Motor neuron (in vitro differentiated cells): ENCODE results near the gene CDH5. TPM values are rescaled to one million over a fixed set of nuclear protein-coding genes. Genes with fewer than 3 reads are reported as not detected.

Experiments
- ATAC-seq, 8 experiments: fragments of 200-7000 bp; cut with Tn5 transposase; replicated peaks in 6 of 8; 2 replicates each; pipeline ENCODE4 v1.8.0; 2021; ENCODE audit warnings: mild to moderate bottlenecking in 8 of 8, moderate library complexity in 8 of 8
- H3K27ac ChIP-seq, 2 donors: fragments of 250-450 bp; sonication (Bioruptor Pico); 2 replicates each; pipeline ENCODE4 v1.9.0; 2021; ENCODE audit warnings: antibody characterized with exemption in 2 of 2, mild to moderate bottlenecking in 2 of 2, moderate library complexity in 1 of 2
- H3K4me1 ChIP-seq, 2 donors: fragments of 250-450 bp; sonication (Bioruptor Pico); replicated peaks in 1 of 2; 2 replicates each; pipeline ENCODE4 v1.6.1; 2021; ENCODE audit warnings: antibody characterized with exemption in 2 of 2, mild to moderate bottlenecking in 2 of 2, moderate library complexity in 1 of 2
- H3K4me3 ChIP-seq, 5 donors: fragments of 250-450 bp; sonication (Bioruptor Pico); 2 replicates each; pipeline ENCODE4 v1.9.0; 2021; ENCODE audit warnings: antibody characterized with exemption in 5 of 5, mild to moderate bottlenecking in 5 of 5, moderate library complexity in 4 of 5
- whole genome bisulfite sequencing, 10 experiments: fragments of 450-650 bp; shearing (Covaris generic); methylation state at CpG; one replicate each; pipeline ENCODE4 v1.0.0; 2022; 5-methylcytosine and 5-hydroxymethylcytosine counted together
- in situ Hi-C, 9 experiments: fragments of 400-800 bp; cut with MboI; loops; one replicate each; pipeline ENCODE4 v1.15.0; 2021; ENCODE audit warnings: low sequenced_read_pairs in 9 of 9, low pct_unique_long_range_greater_than_20kb in 2 of 9; ENCODE audit not compliant: unreplicated experiment in 9 of 9
- total RNA-seq, 8 experiments: library from RNA; unstranded; fragments of 300-600 nt; gene quantifications; 2 replicates each; pipeline versions ENCODE4 v1.2.3 to v1.2.4, GENCODE V29; 2022

Gene CDH5
- total RNA-seq, 8 experiments from 2014 or later: 0.05 to 5.3 (median 0.84) TPM; not detected in 1

DNA sequence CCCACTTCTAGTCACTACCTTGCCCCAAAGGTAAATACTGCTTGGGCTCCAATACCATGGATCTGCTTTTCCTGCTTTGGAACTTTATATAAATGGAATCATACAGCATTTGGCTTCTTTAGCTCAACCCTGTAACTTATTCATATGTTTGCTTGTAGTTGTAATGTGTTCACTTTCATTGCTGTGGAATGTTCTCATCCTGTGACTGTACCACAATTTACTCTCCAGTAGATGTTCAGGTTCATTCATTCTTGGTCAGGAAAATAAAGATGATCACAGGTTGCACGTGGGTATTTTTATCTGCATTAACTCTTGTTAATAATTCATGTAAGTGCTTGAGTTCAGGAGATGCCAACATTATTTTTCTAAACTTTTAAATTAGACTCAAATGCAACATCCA lies 53.9 kb downstream of the CDH5 start:
- in situ Hi-C loops: loop anchor here in 8 of 9 experiments (25.0 kb wide), 3 partner anchors 142 to 442 kb away; partner anchors contain the start of genes CMTM2 (in 2 of the 8), CKLF (in 1 of the 8), CMTM1 (in 1 of the 8) and TK2 (in 1 of the 8)
- 0 to 80% (median 48%) methylated on average over 1 of the region's 1 CpG; no CpG with 5 or more reads in 2 of the 10 experiments for WGBS, 10 experiments
- no peak for ATAC-seq
- Histone ChIP-seq H3K27ac (no peak overlapping the region), H3K4me3 (no peak overlapping the region), H3K4me1 (no peaks in the 10 kb centered on the region)

DNA sequence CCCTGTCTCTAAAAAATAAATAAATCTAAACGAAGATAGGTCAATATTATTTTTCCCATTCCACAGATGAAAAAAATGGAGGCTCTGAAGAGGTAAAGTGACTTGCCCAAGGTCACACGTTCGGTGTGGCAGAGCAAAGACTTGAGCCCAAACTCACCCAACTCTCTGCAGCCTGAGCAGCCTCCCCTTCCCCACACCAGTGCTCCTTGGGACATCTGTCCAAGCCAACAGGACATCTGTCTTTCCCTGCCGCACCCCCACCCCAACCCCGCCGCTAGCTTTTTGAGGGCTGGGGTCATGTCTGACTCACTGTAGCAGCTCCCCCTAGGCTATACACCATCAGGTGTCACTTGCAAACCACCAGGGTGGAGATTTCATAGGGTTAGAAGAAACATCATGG lies 55.4 kb downstream of the CDH5 start:
- no peak for ATAC-seq
- WGBS, 10 experiments: 14 to 83% (median 42%) methylated on average over 1 to 3 of the region's 6 CpGs; no CpG with 5 or more reads in 6 of the 10 experiments

DNA sequence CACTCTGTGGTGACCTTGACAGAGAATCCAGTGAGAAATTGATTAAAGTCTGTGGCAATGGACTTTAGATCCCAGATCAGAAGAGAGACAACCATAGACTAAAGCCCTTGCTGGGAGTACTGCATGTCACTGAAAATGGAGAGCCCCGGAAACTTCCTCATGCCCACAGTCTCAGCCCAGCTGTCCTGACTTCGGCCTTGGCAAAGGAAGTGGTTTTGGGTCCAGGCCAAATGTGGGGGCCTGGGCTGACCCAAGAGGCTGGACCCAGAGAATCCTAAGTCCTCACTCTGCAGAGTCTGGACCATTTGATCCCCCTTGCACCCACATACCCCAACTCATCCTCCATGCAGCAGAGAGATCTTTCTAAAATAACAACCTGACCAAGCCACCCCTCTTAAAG lies 55.9 kb downstream of the CDH5 start:
- in situ Hi-C loops: loop anchor here in 8 of 9 experiments (25.0 kb wide), 3 partner anchors 140 to 440 kb away; partner anchors contain the start of genes CMTM2 (in 2 of the 8), CKLF (in 1 of the 8), CMTM1 (in 1 of the 8) and TK2 (in 1 of the 8)

More for the DNA sequence above, 55.4 kb downstream of the CDH5 start:
- in situ Hi-C loops: loop anchor here in 8 of 9 experiments (25.0 kb wide), 3 partner anchors 140 to 440 kb away; partner anchors contain the start of genes CMTM2 (in 2 of the 8), CKLF (in 1 of the 8), CMTM1 (in 1 of the 8) and TK2 (in 1 of the 8)
- H3K4me1 ChIP-seq: no peaks in the 10 kb centered on the region
- H3K27ac ChIP-seq: no peak overlapping the region
- H3K4me3 ChIP-seq: no peak overlapping the region

DNA sequence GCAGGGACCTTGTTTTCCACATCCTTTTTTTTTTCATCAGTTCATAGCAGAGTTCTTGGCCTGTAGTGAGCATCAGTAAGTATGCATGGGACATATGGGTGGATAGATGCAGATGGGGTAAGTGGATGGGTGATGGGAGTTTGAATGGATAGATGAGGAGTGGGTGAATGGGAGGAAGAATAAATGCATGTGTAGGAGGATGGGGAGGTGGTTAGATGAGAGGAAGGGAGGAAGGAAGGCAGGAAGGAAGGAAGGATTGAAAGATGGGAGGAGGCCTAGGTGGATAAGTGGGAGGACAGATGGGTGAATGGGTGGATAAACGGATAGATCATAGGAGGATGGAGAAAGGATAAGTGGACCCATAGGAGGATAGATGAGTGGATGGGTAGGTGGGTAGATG lies 56.7 kb downstream of the CDH5 start:
- WGBS, 10 experiments: 60 to 100% (median 93%) methylated on average over 1 of the region's 1 CpG; no CpG with 5 or more reads in 3 of the 10 experiments
- in situ Hi-C loops: loop anchor here in 8 of 9 experiments (25.0 kb wide), 3 partner anchors 139 to 439 kb away; partner anchors contain the start of genes CMTM2 (in 2 of the 8), CKLF (in 1 of the 8), CMTM1 (in 1 of the 8) and TK2 (in 1 of the 8)
- ATAC-seq: no peak
- Histone ChIP-seq H3K27ac (no peak overlapping the region), H3K4me1 (peaks cover 0 to 6% of the 10 kb centered on the region in 2 donors), H3K4me3 (no peak overlapping the region)

More for the DNA sequence above, 55.9 kb downstream of the CDH5 start:
- no peaks in the 10 kb centered on the region for H3K4me1 ChIP-seq
- H3K4me3 ChIP-seq: no peak overlapping the region
- 72 to 100% (median 90%) methylated on average over 1 to 2 of the region's 2 CpGs; no CpG with 5 or more reads in 6 of the 10 experiments for WGBS, 10 experiments
- ATAC-seq: no peak
- H3K27ac ChIP-seq: no peak overlapping the region

DNA sequence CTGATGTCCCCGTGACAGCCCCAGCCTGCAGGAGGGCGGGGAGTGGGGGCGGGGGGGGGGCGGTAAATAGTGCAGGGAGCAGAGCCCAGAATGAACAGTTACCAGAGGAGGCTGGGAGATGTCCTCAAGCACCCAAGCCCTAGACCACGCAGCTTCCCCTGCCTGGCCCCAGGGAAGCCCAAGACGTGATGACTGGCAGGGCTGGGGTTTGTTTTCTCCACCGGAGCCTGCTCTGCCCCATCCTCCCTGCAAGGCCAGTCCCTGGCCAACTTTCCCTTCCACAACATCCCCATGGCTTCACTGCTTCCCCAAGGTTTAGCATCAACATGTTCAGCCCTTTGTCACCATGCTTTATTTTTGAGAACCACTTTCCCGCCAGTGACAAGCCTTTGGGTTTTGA lies 59.2 kb downstream of the CDH5 start:
- in situ Hi-C loops: no loop called here
- Histone ChIP-seq H3K4me3 (no peak overlapping the region), H3K4me1 (peaks cover 0 to 6% of the 10 kb centered on the region in 2 donors), H3K27ac (no peak overlapping the region)
- ATAC-seq: peak in 1 of 8 experiments; percentile 20
- 27 to 80% (median 45%) methylated on average over 1 to 3 of the region's 8 CpGs; no CpG with 5 or more reads in 6 of the 10 experiments for WGBS, 10 experiments

DNA sequence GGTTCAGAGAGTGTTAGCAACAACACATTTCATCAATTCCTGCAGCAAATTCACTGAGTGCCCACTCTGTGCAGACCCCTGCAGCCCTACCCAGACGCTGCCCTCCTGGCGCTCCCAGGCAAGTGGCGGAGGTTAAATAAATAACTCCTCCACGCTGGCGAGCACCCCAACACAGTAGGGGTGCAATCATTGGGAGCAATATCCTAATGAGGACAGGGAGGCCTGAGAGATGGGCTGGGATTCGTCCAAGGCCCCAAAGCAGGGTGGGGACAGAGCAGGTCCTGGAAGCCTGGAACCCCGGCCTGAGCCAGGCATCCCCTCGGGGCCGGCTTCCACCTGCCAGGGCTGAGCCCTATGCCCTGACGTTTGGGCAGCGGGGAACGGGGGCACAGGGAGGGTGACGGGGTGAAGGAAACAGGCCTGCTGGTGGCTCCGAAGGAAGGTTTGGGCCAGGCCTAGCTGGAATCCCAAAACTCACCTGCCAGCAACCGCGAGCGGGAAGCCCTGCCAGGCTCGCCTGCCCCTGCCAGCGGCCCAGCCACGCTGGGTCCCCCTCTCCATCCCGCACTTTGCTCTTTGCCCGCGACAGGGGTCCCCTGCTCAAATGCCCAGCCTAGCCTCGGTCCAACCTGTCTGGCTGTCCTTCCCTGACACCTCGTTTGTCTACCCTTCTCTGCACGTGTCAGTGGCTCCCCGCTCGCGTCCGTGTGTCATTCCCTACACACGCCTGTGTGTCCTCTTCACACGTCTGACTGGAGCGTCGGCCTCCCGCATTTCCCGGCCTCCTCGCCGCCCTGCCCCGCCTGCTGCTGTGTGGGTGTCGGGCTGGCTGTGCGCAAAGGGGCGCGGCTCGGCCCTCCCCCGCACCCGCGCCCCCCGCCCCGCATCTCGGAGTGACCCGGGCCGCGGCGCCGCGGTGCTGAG lies 59.9 kb downstream of the CDH5 start:
- WGBS, 10 experiments: 0 to 67% (median 0%) methylated on average over 1 to 7 of the region's 56 CpGs; no CpG with 5 or more reads in 3 of the 10 experiments
- peaks cover 0 to 6% of the 10 kb centered on the region in 2 donors for H3K4me1 ChIP-seq
- in situ Hi-C loops: no loop called here
- H3K27ac ChIP-seq: no peak overlapping the region
- ATAC-seq: peak in 6 of 8 experiments; percentile 49 to 72 (median 60)
- H3K4me3 ChIP-seq: peak overlapping the region; percentile 39 to 52 (median 43)

DNA sequence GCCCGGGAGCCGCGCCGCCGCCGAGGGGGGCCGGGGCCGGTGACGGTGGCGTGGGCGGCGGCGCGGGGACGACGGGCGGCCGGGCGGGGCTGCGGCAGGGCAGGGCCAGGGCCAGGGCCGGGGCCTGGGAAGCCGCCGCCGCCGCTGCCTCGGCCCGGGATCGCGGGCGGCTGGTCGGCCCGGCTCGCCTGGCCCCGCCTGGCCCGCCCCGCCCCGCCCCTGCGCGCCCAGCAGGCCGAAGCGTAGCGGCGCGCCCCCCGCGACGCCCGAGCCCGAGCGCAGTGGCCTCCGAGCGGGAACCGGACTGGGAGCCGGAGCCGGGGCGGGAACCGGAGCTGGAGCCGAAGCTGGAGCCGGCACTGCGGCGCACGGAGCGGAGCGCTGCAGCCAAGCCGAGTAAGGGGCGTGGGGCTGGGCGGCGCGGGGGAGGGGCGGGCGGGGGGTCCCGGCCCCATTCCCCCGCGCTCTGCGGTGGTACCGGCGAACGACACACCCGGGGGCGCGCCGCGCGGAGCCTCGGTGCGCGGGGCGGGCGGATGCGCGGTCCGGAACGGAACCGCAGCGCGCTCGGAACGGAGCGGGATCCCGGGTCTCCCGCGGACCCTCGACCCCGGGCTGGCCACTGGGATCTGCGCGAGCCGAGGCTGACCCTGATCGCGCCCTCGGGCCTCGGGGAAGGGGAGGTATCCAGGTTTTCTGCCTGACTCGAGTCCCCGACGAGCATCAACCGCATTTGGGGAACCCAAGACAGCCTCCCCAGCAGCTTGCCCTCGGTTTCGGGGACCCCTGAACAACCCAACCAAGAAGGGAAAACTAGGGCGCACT lies 60.8 kb downstream of the CDH5 start, which contains the start of gene BEAN1:
TSS of gene BEAN1 (plus strand) at position 260 of the 825 bp plus-strand sequence. CDS start 10,382 bp downstream, outside the sequence.
- no CpG with 5 or more reads among the region's 118 CpGs for WGBS, 10 experiments
- H3K4me3 ChIP-seq: peak within 1 kb of the TSS; percentile 39 to 52 (median 43)
- peak; percentile 78 to 87 (median 82) for ATAC-seq
- in situ Hi-C loops: no loop called here
- peaks cover 0 to 6% of the 10 kb centered on the region in 2 donors for H3K4me1 ChIP-seq
- no peak within 1 kb of the TSS for H3K27ac ChIP-seq

DNA sequence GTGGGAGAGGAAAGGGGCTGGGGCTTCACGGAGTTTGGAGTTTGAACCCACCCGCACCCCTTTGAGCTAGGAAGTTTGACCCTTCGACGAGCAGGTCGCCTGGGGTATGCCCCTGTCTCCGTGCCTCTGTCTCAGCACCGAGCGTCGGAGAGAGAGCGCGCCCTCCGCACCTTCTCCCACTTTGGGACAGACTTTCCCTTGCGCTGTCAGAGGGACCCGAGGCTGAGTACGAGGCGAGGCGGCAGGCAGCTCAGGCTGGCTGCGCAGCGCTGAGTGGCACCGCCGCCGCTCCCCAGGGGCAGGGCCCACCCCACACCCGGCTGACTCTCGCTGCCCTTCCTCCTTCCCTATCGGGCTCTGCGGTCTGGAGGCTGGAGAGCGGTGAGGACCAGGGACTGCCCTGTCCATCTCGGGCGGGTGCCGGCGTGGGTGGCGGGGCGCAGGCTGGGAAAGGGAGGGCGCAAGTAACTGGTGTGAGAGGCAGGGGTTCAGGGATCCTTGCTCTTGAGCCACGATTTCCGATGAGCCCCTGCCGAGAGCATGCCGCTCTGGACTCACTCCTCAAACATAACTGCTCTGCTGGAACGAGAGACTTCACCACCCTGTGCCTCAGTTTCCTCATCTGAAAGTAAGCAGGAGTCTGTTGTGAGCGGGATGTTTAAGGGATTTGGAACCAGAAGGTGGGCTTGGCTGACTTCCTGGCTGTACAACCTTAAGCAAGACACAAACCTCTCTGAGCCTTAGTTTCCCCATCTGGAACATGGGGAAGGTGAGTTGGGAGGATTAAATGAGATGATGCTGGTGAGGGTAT lies 61.6 kb downstream of the CDH5 start:
- Histone ChIP-seq H3K4me3 (peak overlapping the region; percentile 39 to 52 (median 43)), H3K4me1 (peaks cover 0 to 6% of the 10 kb centered on the region in 2 donors), H3K27ac (no peak overlapping the region)
- 0% methylated on average over 2 of the region's 40 CpGs; no CpG with 5 or more reads in 9 of the 10 experiments for WGBS, 10 experiments
- ATAC-seq: peak; percentile 11 to 32 (median 16)
- in situ Hi-C loops: no loop called here

DNA sequence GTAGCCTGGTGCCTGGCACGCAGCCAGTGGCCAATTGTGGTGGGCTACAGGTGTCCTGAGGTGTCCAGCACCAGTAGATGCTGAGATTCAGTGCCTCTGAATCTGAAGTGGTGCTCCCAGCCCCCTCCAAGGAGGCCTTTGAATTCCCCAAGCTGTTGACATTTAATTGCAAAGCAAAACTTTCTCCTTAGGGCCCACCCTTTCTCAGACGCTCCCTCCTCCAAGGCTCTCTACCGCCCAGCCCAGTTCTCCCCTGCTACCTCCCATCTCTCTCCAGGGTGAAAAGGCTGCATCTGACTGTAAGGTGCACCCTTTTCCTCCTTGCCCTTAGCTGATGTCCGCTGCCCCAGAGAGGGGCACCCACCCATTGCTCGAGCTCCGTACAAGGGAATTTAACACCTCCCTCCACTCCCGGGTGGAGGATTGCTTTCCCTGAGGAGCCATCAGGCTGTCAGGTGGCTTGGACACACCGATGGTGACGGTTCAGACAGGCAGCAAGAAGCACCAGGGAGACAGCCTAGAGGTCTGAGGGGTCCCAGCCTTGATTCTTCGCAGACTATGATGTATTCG lies 62.3 kb downstream of the CDH5 start:
- Histone ChIP-seq H3K4me3 (no peak overlapping the region), H3K4me1 (peaks cover 0 to 6% of the 10 kb centered on the region in 2 donors), H3K27ac (no peak overlapping the region)
- WGBS, 10 experiments: 10 to 50% (median 21%) methylated on average over 1 to 9 of the region's 11 CpGs; no CpG with 5 or more reads in 3 of the 10 experiments
- peak in 3 of 8 experiments; percentile 7 to 35 (median 16) for ATAC-seq
- in situ Hi-C loops: no loop called here

DNA sequence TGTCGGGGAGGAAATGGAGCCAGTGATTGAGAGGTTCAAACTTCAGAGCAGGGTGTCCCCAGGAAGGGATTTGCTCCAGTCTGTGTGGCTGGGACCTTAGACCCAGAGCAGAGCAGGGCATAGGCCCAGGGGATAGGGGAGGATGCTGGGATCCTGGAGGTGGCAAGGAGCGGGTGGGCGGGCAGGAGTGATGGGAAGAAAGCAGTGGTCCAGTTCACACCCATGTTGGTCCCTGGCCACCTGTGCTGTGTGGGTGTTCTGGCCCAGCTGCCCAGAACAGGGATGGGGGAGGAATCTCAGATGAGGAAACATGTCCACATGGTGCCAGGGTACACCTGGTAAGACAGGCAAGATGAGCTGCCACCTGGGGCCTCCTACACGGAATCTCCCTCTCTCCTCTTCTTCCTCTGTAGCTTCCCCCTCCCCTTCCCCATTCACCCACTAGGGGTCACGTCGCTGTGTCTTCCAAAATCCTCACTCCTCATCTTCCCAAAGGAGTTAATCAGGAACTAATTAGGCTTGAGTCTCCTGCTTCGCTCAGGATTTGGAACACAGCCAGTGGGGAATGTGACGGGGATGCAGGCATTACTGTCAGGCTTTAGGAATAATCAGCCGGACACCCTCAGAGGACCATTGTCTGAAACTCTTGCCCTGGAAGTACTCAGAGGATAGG lies 62.9 kb downstream of the CDH5 start:
- Histone ChIP-seq H3K4me3 (no peak overlapping the region), H3K27ac (no peak overlapping the region), H3K4me1 (peaks cover 0 to 6% of the 10 kb centered on the region in 2 donors)
- in situ Hi-C loops: no loop called here
- ATAC-seq: no peak
- 13 to 51% (median 34%) methylated on average over 1 to 5 of the region's 9 CpGs; no CpG with 5 or more reads in 4 of the 10 experiments for WGBS, 10 experiments

DNA sequence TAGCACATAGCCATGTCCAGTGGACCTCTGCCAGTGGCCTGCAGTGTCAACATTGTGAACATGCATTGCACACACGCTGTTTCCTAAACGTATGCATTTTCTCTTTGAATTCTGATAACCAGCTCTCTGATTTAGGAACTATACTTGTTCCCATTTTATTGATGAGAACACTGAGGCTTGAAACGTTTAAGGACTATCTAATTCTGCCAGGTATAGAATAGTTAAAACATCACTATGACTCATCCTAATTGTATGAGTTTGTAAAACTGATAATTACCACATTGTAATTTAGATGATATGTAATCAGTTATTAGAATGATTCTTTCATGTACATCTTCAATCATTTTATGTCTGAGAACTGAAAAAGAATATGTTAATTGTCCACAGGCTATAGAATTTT lies 63.7 kb downstream of the CDH5 start:
- in situ Hi-C loops: no loop called here
- WGBS, 10 experiments: 0 to 81% (median 60%) methylated on average over 1 to 3 of the region's 3 CpGs; no CpG with 5 or more reads in 1 of the 10 experiments
- no peak for ATAC-seq
- no peak overlapping the region for H3K27ac ChIP-seq
- H3K4me1 ChIP-seq: peaks cover 0 to 6% of the 10 kb centered on the region in 2 donors
- H3K4me3 ChIP-seq: no peak overlapping the region
